Fibroblast of lung (primary cell): ENCODE data around the gene FSTL4.

Source experiments
- CTCF ChIP-seq, 2 donors: IDR thresholded peaks in 1 of 2; conservative IDR thresholded peaks in 1 of 2; 1 replicate in 1 of 2; 2 replicates in 1 of 2; pipeline ENCODE4 v1.5.1; 2011 to 2012; ENCODE audit warnings: low read length in 2 of 2, control low read depth in 1 of 2, inconsistent platforms in 1 of 2, low read depth in 1 of 2, mild to moderate bottlenecking in 1 of 2
- EZH2 ChIP-seq: IDR thresholded peaks from 2 replicates; pipeline ENCODE4 v1.5.1; 2012; ENCODE audit warnings: low read length, control low read depth, mild to moderate bottlenecking; ENCODE audit errors: missing control alignments

GRCh38 chr5:133506181-133506580 lies 106.2 kb downstream of the FSTL4 start:
- no peak for TF ChIP-seq CTCF (conservative IDR thresholded peaks at IDR 0.05 in 1 of 2, IDR thresholded peaks at IDR 0.05 in 1 of 2; ENCODE audit: low read depth in 1 of 2, low read length in 2 of 2)
- TF ChIP-seq EZH2, result no peak
